GM18502 (cell line): Measurements from ENCODE around the gene CSNK1A1.
"Not testable (repeated sequence)": the region's sequence is repeated elsewhere in the genome, so short reads cannot be mapped to it uniquely, and the experiment has no call there.

Source experiments
- ATAC-seq: cut with Tn5 transposase; IDR thresholded peaks from one replicate; pipeline ENCODE4 v1.9.1; 2021; ENCODE audit warnings: mild to moderate bottlenecking; ENCODE audit not compliant: unreplicated experiment, poor library complexity

The CSNK1A1 gene

DNA sequence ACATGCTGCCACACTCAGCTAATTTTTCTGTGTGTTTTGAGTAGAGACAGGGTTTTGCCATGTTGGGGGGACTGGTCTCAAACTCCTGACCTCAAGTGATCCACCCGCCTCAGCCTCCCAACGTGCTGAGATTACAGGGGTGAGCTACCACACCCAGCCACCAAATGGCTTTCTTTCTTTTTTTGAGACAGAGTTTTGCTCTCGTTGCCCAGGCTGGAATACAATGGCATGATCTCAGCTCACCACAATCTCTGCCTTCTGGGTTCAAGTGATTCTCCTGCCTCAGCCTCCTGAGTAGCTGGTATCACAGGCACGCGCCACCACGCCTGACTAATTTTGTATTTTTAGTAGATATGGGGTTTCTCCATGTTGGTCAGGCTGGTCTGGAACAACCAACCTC is 15.5 kb downstream of the CSNK1A1 start:
- ATAC-seq: not testable (repeated sequence)

DNA sequence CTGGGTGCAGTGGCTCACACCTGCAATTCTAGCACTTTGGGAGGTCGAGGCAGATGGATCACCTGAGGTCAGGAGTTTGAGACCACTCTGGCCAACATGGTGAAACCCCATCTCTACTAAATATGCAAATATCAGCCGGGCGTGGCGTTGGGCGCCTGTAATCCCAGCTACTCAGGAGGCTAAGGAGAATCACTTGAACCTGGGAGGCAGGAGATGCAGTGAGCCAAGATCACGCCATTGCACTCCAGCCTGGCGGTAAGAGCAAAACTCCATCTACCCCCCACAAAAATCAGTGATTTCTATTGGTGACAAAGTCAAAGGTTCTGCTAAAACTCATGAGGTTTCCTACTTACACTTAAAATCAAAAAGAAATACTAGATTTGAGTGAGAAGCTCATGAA is 18.8 kb downstream of the CSNK1A1 start:
- ATAC-seq: no peak

DNA sequence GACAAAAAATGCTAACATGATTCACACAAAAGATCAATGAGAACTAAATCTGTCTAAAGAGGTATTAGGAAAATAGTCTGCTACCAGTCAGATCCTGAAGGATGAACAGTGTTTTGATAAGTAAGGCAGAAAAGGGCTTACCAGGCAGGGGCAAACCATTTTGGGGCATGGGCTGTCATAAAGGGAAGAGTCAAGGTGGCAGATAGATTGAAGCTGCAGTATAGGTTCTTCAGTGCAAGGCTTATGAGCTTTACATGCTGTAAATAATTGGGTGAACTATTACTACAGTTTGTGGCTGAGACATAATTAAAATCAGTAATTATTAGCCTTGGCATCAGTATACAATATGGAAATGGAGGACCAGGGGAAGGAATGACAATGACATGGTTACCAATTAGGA is 21.8 kb downstream of the CSNK1A1 start:
- no peak for ATAC-seq

DNA sequence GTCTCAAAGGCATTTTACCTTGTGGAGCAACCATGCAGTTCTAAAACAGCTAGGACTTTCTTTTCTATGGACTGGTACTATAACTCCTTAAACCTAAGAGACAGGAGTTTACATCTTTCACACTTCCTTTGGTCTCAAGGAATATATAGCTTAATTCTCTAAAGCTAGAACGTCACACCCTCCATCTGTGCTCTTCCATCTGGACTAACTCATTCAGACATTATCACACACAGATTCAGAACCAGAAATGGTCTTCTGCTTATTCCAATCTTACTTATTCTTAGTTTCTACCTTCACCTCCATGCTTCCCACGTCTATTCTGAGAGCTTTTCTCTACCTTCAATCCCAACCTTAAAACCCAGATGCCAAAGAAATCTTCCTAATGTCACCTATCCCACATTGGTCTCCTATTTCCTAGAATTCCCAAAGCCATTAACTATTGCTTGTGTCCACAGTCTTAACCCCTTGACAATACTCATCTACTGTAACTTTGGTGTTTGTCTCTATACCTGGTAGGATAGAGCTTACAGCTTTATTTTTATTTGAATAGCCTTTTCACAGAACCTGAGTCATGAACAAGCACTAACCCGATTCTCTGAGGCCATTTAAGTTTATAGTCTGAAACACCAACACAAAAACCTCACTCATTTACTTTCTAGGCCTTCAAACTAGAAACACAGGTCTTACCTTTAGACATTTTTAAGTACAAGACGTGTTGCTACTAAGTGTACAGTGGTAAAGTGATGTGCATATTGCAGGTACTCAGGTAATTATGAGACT is 22.8 kb downstream of the CSNK1A1 start:
- no peak for ATAC-seq

- no peak for ATAC-seq
These were observed 24.2 kb downstream of the CSNK1A1 start for GRCh38 chr5:149526845-149527590.

GRCh38 chr5:149521739-149522685 is 29.2 kb downstream of the CSNK1A1 start:
- ATAC-seq: no peak

DNA sequence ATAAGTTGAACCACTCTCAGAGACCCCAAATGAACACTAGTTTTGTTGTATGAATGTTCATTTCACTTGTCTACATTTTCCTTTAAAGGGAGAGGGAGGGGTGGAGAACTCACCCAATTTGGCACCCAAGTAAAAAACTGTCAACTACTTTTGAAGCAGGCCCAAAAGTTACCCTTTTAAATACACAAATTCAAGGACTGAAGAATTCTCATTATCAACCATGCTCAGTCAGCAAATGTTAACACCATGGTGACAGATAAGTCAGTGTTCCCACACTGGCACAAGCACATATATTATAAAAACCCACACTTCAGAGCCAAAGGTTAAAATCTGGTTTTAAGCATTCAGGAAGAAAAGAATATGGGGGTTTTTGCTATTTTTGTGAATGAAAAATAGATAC is 31.6 kb downstream of the CSNK1A1 start:
- no peak for ATAC-seq

DNA sequence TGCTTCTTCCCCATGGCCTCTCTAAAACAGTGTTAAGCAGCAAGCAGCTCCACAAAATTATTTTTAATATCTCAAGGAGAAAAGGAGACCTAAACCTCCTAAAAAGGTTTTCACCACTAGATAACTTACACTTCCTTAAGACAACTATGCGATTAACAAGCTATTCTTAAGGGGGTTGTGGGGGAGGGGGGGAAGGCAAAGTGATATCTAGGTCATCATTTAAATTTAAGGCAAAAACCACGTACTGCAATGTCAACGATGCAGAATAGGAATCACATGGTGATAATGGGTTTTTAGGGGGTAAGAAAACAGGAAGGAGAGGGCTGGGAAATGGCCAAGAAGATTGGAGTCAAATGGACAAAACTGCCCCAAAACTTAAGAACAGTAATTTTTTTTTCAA is 32.6 kb downstream of the CSNK1A1 start:
- no peak for ATAC-seq

GRCh38 chr5:149517461-149518122 is 33.6 kb downstream of the CSNK1A1 start:
- no peak for ATAC-seq

DNA sequence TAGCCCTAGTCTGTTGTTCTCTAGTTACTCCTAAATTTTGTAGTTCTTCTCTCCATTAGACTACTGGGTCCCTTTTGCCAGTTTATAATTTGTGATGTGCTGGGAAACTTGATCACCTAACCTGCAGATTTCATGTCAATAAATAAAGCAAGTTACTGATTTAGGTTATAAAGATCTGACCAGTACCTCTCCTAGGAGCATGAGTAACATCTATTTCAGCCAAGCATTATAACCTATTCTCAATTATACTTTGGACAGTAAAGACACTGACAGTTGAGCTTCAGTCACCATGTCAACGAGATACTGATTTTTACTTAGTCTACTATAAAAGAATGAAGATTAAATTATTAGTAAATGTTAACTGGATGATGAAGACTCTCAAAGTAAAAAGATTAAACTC is 36.7 kb downstream of the CSNK1A1 start:
- ATAC-seq: no peak

DNA sequence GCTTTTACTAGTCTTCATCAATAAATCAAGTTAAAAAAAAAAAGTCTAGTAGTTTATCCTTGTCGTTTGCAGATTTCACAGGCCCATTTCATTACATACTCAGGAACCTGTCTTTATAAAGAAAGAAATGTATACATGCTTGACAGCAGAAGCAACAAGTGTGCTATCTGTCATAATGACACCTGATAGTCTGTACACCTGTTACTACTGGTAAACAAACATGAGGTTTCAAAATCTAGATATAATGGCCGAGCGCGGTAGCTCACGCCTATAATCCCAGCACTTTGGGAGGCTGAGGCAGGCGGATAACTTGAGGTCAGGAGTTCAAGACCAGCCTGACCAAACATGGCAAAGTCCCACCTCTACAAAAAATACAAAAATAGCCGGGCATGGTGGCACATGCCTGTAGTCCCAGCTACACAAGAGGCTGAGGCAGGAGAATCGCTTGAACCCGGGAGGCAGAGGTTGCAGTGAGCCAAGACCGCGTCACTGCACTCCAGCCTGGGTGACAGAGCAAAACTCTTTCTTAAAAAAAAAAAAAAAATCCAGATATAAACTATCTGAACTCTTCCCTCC is 37.8 kb downstream of the CSNK1A1 start:
- ATAC-seq: not testable (repeated sequence)

- ATAC-seq: no peak
These were observed 41.1 kb downstream of the CSNK1A1 start for GRCh38 chr5:149510136-149510535.

GRCh38 chr5:149504677-149505076 is 46.6 kb downstream of the CSNK1A1 start:
- ATAC-seq: no peak

GRCh38 chr5:149503006-149503405 is 48.2 kb downstream of the CSNK1A1 start:
- ATAC-seq: no peak

GRCh38 chr5:149500922-149501582 is 50.2 kb downstream of the CSNK1A1 start:
- ATAC-seq: no peak

GRCh38 chr5:149498724-149499336 is 52.4 kb downstream of the CSNK1A1 start:
- ATAC-seq: no peak

GRCh38 chr5:149497357-149497756 is 53.9 kb downstream of the CSNK1A1 start:
- ATAC-seq: no peak

GRCh38 chr5:149496917-149497316 is 54.3 kb downstream of the CSNK1A1 start:
- ATAC-seq: no peak

DNA sequence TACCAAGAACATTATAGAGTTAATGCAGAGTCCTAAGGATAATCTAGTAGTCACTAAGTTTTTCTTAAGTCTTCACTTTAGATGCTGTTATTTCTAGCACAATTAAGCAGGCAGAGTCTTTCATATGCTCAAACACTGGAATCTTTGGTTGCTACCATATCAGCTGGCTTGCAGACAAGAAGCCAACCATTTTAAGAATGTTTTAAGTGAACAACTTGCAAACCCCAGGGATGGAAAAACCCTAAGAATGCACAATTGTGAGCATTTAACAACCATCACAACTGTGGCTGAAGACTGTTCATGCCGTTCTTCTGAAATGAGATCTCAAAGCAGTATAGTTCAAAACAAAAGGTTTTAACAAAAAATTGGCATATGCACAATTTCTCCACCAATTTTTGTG is 55.1 kb downstream of the CSNK1A1 start:
- no peak for ATAC-seq
